Rectal smooth muscle tissue (tissue), 1 donor: ENCODE results near the gene TSSK6.

ENCODE experiments used
- H3K27ac ChIP-seq: one replicate; pipeline ENCODE4 v1.7.0; 2013; ENCODE audit warnings: low read depth, low read length, inconsistent platforms
- H3K27me3 ChIP-seq: one replicate; pipeline ENCODE4 v1.7.0; 2013; ENCODE audit warnings: low read length; ENCODE audit not compliant: control insufficient read depth, insufficient read depth
- H3K36me3 ChIP-seq: one replicate; pipeline ENCODE4 v1.7.0; 2013; ENCODE audit warnings: low read length; ENCODE audit not compliant: control insufficient read depth, insufficient read depth
- H3K4me1 ChIP-seq: one replicate; pipeline ENCODE4 v1.7.0; 2013; ENCODE audit warnings: low read length; ENCODE audit not compliant: control insufficient read depth, insufficient read depth
- H3K4me3 ChIP-seq: one replicate; pipeline ENCODE4 v1.7.0; 2013; ENCODE audit warnings: low read length
- H3K9ac ChIP-seq: one replicate; pipeline ENCODE4 v1.7.0; 2013; ENCODE audit warnings: low read length

TSSK6 gene

GRCh38 chr19:19504754-19505668 is 10.3 kb downstream of the TSSK6 start:
- no peaks in the 10 kb centered on the region for H3K4me1 ChIP-seq
- no peak overlapping the region for H3K9ac ChIP-seq
- H3K4me3 ChIP-seq, result no peak overlapping the region
- no peak overlapping the region for H3K27ac ChIP-seq
- H3K36me3 ChIP-seq, result peaks cover 35% of the 10 kb centered on the region
- H3K27me3 ChIP-seq, result no peaks in the 10 kb centered on the region

GRCh38 chr19:19502808-19503602 is 12.3 kb downstream of the TSSK6 start:
- no peak overlapping the region for H3K27ac ChIP-seq
- H3K36me3 ChIP-seq, result peaks cover 46% of the 10 kb centered on the region
- no peaks in the 10 kb centered on the region for H3K27me3 ChIP-seq
- no peak overlapping the region for H3K4me3 ChIP-seq
- H3K4me1 ChIP-seq, result no peaks in the 10 kb centered on the region
- no peak overlapping the region for H3K9ac ChIP-seq

DNA sequence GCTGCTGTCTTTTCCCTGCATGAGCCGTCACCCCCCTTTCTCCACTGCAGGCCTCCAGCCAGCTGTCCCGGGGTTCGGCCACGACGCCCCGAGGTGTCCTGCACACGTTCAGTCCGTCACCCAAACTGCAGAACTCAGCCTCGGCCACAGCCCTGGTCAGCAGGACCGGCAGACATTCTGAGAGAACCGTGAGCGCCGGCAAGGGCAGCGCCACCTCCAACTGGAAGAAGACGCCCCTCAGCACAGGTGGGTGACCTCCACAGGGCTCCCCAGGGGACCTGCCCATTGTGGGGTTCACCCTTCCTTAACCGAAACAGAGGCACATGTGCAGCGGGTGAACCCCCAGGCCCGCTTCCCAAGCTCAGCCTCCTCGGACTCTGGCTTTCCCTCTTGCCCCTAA is 13.1 kb downstream of the TSSK6 start:
- H3K27me3 ChIP-seq, result no peaks in the 10 kb centered on the region
- H3K9ac ChIP-seq, result no peak overlapping the region
- H3K27ac ChIP-seq, result no peak overlapping the region
- H3K4me3 ChIP-seq, result no peak overlapping the region
- no peaks in the 10 kb centered on the region for H3K4me1 ChIP-seq
- peaks cover 49% of the 10 kb centered on the region for H3K36me3 ChIP-seq

GRCh38 chr19:19501798-19502197 is 13.6 kb downstream of the TSSK6 start:
- no peak overlapping the region for H3K4me3 ChIP-seq
- no peaks in the 10 kb centered on the region for H3K27me3 ChIP-seq
- H3K27ac ChIP-seq, result no peak overlapping the region
- H3K9ac ChIP-seq, result no peak overlapping the region
- no peaks in the 10 kb centered on the region for H3K4me1 ChIP-seq
- H3K36me3 ChIP-seq, result peaks cover 49% of the 10 kb centered on the region

DNA sequence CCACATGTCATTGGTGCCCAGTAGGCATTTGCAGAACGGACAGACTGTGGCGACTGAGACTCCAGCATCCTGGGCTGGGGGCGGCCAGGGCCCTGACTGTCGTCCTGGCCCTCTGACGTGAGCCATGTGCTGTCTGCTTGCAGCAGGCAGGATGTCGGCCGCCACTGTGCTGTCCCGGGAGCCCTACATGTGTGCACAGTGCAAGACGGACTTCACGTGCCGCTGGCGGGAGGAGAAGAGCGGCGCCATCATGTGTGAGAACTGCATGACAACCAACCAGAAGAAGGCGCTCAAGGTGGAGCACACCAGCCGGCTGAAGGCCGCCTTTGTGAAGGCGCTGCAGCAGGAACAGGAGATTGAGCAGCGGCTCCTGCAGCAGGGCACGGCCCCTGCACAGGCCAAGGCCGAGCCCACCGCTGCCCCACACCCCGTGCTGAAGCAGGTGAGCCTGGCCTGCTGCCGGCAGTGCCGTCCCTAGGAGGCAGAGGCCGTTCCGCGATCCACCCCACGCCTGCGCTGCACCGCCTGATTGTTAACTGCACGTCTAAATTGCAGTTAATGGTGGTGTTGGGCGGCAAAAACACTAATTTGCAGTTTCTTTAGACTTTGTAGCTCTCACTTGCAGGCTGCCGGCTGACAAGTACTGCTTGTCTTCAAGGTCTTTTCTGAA is 14.2 kb downstream of the TSSK6 start:
- H3K36me3 ChIP-seq, result peaks cover 54% of the 10 kb centered on the region

DNA sequence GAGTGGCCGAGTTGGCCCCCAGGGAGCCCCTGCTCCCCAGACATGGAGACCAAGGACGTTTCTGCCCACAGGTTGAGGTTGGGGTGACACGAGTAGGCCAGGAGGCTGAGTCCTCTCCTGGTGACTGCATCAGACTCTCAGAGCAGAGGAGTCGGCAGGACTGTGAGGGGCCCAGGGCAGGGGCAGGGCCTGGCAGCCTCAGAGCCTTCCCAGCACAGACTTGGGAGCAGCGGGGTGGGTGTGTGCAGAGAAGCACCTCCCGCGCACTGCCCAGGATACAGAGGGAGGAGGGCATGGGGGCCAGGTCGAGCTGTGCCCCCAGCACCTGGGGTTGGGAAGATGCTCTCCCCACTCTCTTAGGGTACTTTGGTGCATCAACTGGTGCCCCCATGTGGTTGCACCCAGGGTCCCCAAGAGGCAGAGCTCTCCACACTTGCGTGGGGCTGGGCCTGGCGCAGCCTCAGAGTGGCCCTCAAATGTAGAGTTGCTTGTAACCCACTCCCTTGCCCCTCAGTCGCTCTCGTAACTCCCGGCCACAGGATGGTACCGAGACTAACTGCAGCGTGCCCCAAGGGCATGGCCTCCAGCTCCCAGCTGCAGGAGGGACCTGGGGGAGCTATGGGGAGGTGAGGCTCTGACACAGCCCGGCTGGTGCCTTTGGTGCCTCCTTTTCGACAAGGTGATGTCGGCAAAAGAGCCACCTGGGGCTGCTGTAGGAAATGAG is 15.9 kb downstream of the TSSK6 start:
- no peak overlapping the region for H3K4me3 ChIP-seq
- H3K27ac ChIP-seq, result no peak overlapping the region
- H3K4me1 ChIP-seq, result no peaks in the 10 kb centered on the region
- peaks cover 47% of the 10 kb centered on the region for H3K36me3 ChIP-seq
- no peak overlapping the region for H3K9ac ChIP-seq
- H3K27me3 ChIP-seq, result no peaks in the 10 kb centered on the region

More for the DNA sequence above, 14.2 kb downstream of the TSSK6 start:
- Histone ChIP-seq H3K4me1 (no peaks in the 10 kb centered on the region), H3K27ac (no peak overlapping the region), H3K9ac (no peak overlapping the region), H3K27me3 (no peaks in the 10 kb centered on the region), H3K4me3 (no peak overlapping the region)

DNA sequence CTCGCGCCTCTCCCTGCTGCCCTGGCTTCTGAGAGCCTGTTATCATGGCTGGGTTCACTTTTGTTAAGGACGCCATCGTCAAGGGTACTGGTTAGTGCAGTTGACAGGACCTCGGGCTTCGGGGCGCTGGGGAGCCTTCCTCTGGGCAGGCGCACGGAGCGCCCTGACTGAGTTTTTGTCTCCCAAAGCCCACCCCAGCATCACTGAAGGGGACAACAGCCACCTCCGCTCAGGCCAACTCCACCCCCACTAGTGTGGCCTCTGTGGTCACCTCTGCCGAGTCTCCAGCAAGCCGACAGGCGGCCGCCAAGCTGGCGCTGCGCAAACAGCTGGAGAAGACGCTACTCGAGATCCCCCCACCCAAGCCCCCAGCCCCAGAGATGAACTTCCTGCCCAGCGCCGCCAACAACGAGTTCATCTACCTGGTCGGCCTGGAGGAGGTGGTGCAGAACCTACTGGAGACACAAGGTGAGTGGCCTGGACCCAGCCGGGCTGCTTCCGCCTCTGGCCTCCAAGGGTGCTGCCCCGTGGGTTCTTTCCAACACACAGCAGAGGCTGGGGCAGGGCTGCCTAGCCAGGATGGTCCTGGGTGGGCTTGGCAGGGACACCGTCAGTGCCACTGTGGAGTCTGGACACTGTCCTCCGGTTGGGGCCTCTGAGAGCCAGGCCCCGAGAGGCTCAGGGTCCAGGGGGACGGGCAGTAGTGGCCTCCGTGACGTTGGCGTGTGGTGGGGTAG is 16.9 kb downstream of the TSSK6 start:
- H3K27me3 ChIP-seq, result no peaks in the 10 kb centered on the region
- H3K36me3 ChIP-seq, result peaks cover 54% of the 10 kb centered on the region
- H3K9ac ChIP-seq, result no peak overlapping the region
- H3K4me3 ChIP-seq, result no peak overlapping the region
- no peaks in the 10 kb centered on the region for H3K4me1 ChIP-seq
- H3K27ac ChIP-seq, result no peak overlapping the region

DNA sequence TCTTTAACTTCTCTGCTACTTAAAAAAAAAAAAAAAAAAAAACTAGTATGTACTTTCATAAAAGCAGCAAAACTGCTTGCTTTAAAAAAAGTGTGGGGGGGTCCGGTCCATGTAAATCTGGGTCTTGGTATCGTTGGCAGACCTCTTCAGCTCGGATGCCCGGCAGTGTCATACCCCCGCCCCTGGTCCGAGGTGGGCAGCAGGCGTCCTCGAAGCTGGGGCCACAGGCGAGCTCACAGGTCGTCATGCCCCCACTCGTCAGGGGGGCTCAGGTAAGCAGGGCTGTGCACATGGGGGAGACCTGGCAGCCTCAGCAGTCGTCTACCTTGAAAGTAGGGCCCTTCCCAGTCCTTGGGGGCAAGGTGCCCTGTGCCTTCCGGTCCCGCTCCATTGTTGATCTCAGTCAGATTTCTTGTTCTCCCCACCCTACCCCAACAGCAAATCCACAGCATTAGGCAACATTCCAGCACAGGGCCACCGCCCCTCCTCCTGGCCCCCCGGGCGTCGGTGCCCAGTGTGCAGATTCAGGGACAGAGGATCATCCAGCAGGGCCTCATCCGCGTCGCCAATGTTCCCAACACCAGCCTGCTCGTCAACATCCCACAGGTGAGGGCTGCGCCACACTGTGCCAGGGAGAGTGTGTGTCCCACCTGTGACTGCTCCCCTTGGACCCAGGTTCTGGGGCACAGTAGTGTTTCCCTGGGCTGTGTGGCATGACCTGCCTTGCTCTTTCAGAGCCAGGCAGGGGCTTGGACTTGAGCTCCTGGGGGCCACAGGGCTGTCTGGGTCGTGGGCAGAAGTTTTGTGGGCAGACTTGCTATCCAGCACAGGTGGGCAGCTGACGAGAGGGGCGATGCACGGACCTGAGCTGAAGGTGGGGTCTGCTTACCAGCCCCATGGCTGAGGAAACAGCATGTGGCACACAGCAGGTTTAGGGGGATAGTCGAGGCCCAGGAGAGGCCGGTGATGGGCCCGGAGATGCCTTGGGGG is 19.4 kb downstream of the TSSK6 start:
- Histone ChIP-seq H3K9ac (no peak overlapping the region), H3K27ac (no peak overlapping the region), H3K4me1 (no peaks in the 10 kb centered on the region), H3K27me3 (no peaks in the 10 kb centered on the region), H3K36me3 (peaks cover 42% of the 10 kb centered on the region), H3K4me3 (no peak overlapping the region)

DNA sequence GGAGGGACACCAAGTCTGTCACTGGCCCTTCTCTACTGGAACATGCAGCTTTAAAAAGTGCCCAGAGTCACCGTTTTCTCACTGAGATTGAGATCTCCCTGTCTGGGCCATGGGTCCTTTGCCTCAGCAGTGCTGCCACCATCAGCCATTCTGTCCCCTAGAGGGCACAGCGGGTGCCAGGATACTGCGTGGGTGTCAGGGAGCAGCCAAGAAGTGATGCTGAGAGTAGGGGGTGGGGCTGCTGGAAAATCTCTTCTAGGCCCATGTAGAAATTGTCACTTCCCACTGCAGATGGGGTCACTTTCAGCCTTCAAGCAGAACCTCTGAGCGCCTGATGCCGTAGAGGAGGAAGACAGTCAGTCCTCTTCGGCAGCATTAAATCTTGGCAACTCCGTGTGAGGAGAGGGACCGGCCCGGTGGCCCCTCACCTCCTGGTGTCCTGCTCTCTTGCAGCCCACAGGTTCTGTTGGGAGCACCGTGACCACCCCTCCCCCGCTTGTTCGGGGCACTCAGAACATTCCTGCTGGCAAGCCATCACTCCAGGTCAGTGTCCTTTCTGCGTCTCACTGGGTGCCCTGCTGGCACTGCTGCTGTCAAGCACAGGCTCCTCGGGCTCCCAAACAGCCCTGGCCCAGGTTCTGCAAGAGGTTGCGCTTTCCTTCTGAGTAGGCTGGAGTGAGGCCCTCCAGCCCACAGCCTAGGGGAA is 21.4 kb downstream of the TSSK6 start:
- H3K9ac ChIP-seq, result no peak overlapping the region
- no peak overlapping the region for H3K27ac ChIP-seq
- H3K36me3 ChIP-seq, result peaks cover 32% of the 10 kb centered on the region
- H3K4me1 ChIP-seq, result peaks cover 11% of the 10 kb centered on the region
- H3K4me3 ChIP-seq, result no peak overlapping the region
- no peaks in the 10 kb centered on the region for H3K27me3 ChIP-seq

DNA sequence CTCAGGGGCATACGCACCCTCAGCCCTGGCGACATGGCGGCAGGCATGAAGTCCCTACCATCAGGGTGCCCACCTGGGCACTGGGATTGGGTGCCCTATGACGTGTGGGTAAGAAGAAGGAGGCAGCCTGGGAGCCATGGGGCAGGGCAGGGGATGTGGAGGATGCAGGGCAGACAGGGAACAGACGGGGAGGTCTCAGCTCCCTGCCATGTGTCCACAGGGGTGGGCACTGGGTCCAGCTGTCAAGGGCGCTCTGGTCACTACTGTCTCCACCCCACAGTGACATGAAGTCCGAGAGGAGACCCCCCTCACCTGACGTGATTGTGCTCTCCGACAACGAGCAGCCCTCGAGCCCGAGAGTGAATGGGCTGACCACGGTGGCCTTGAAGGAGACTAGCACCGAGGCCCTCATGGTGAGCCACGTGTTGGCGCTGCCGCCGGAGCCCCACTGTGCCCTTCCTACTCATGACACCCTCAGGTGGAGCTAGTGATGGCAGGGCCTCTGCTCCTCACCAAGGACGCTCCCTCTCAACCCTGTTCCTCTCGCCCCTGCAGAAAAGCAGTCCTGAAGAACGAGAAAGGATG is 23.2 kb downstream of the TSSK6 start:
- Histone ChIP-seq H3K9ac (no peak overlapping the region), H3K36me3 (peaks cover 22% of the 10 kb centered on the region), H3K27me3 (no peaks in the 10 kb centered on the region), H3K4me3 (no peak overlapping the region), H3K27ac (no peak overlapping the region), H3K4me1 (peaks cover 12% of the 10 kb centered on the region)
